HEK293T (cell line): ENCODE measurements around the gene RTP4.

ENCODE experiments used
- ARNT ChIP-seq: fragments of 450-650 bp; IDR thresholded peaks from 2 replicates; pipeline ENCODE4 v1.6.1; 2017; ENCODE audit warnings: mild to moderate bottlenecking
- BHLHE40 ChIP-seq: fragments of 450-650 bp; IDR thresholded peaks from 2 replicates; pipeline ENCODE4 v1.6.1; 2016; ENCODE audit warnings: mild to moderate bottlenecking, moderate library complexity, borderline replicate concordance
- ELF4 ChIP-seq: fragments of 450-650 bp; IDR thresholded peaks from 2 replicates; pipeline ENCODE4 v1.6.1; 2017; ENCODE audit warnings: antibody characterized with exemption
- FOXK2 ChIP-seq: fragments of 450-650 bp; IDR thresholded peaks from 2 replicates; pipeline ENCODE4 v1.6.1; 2016; ENCODE audit warnings: mild to moderate bottlenecking
- FOXM1 ChIP-seq: fragments of 450-650 bp; IDR thresholded peaks from 2 replicates; pipeline ENCODE4 v1.6.1; 2017; ENCODE audit warnings: mild to moderate bottlenecking, borderline replicate concordance
- HDGF ChIP-seq: fragments of 450-650 bp; IDR thresholded peaks from 2 replicates; pipeline ENCODE4 v1.6.1; 2017; ENCODE audit warnings: antibody characterized with exemption, borderline replicate concordance
- L3MBTL2 ChIP-seq: fragments of 450-650 bp; conservative IDR thresholded peaks from 2 replicates; pipeline ENCODE4 v1.6.1; 2016; ENCODE audit warnings: mild to moderate bottlenecking
- LEF1 ChIP-seq: fragments of 450-650 bp; IDR thresholded peaks from 2 replicates; pipeline ENCODE4 v1.6.1; 2017; ENCODE audit warnings: mild to moderate bottlenecking, borderline replicate concordance
- SP1 ChIP-seq: fragments of 450-650 bp; IDR thresholded peaks from 2 replicates; pipeline ENCODE4 v1.6.1; 2017
- SUZ12 ChIP-seq: fragments of 450-650 bp; IDR thresholded peaks from 2 replicates; pipeline ENCODE4 v1.6.1; 2016; ENCODE audit warnings: mild to moderate bottlenecking
- TF ChIP-seq, protein P1 (sequence below): fragments of 450-650 bp; IDR thresholded peaks from 2 replicates; pipeline ENCODE4 v1.6.1; 2016

DNA sequence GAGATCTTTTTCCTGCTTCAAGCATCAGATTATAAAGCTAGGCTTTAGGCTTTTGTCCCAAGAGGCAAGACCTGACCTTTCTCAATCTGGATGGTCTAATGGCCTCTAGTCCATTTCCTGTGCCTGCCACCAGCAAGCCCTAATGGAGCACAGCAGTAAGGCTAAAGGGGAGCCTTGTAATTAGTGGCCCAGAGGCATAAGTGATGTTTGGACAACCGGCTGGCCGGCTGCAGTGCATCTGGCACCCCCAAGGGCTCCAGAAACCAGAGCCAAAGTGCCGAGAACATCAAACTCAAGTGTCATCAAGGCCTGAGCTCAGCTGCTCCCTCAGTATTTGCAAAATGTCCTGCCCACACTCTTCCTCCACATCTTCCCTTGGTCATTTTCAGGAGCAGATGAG is 31.9 kb upstream of the RTP4 start:
- no peak for TF ChIP-seq SUZ12
- no peak for TF ChIP-seq BHLHE40
- no peak for TF ChIP-seq FOXK2
- no peak for TF ChIP-seq L3MBTL2
- no peak for TF ChIP-seq LEF1
- no peak for TF ChIP-seq ELF4
- TF ChIP-seq ARNT: no peak
- TF ChIP-seq, protein P1, sequence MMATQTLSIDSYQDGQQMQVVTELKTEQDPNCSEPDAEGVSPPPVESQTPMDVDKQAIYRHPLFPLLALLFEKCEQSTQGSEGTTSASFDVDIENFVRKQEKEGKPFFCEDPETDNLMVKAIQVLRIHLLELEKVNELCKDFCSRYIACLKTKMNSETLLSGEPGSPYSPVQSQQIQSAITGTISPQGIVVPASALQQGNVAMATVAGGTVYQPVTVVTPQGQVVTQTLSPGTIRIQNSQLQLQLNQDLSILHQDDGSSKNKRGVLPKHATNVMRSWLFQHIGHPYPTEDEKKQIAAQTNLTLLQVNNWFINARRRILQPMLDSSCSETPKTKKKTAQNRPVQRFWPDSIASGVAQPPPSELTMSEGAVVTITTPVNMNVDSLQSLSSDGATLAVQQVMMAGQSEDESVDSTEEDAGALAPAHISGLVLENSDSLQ: no peak
- TF ChIP-seq SP1: no peak
- TF ChIP-seq FOXM1: no peak
- TF ChIP-seq HDGF: no peak
